Measurements from ENCODE around the gene STX4.

STX4 gene

DNA sequence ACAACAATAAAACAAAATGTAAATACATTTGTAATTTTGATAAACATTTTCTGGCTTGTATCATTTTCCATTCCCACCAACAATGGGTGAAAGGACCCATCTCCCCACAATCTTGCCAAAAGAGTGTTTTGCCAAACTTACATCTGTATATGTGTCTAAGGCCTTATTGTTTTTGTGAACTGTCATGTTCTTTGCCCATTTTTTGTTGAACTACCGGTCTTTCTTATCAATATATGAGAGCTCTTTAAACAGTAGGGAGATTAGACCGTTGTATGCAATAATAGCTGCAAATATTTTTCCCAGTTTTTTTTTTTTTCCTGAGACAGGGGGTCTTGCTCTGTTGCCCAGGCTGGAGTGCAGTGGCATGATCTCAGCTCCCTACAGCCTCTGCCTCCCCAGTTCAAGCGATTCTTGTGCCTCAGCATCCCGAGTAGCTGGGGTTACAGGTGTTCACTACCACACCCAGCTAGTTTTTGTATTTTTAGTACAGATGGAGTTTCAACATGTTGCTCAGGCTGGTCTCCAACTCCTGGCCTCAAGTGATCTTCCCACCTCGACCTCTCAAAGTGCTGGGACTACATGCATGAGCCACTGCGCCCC is 9.6 kb upstream of the STX4 start:
- H3K4me3 Mint-ChIP-seq, result no peak overlapping the region
- no peaks in the 10 kb centered on the region for H3K9me3 Mint-ChIP-seq
- H3K36me3 Mint-ChIP-seq (ENCODE audit: low read depth), result no peaks in the 10 kb centered on the region
- H3K27ac Mint-ChIP-seq, result no peak overlapping the region
- H3K27me3 Mint-ChIP-seq (ENCODE audit: low read depth), result no peaks in the 10 kb centered on the region
- H3K4me1 Mint-ChIP-seq (ENCODE audit: low read depth), result peaks cover 7% of the 10 kb centered on the region

DNA sequence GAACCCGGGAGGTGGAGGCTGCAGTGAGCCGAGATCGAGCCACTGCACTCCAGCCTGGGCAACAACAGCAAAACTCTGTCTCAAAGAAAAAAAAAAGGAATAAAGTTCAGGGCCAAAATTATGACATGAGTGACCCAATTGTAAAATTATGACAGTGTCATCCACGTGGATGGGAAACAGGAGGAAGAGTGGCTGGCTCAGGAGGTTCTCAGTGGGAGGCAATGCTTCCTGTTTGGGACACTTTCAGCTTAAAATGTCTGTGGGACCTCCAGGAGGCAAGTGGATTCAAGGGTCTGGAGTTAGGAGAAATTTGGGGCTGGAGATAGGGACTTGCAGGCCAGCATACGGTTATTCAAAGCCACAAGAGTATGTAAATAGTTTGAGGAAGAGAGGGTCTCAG is 8.0 kb upstream of the STX4 start:
- Mint-ChIP-seq H3K4me3 (no peak overlapping the region), H3K9me3 (no peaks in the 10 kb centered on the region), H3K4me1 (ENCODE audit: low read depth) (peaks cover 7% of the 10 kb centered on the region), H3K27ac (peak overlapping the region; percentile 76), H3K27me3 (ENCODE audit: low read depth) (no peaks in the 10 kb centered on the region), H3K36me3 (ENCODE audit: low read depth) (no peaks in the 10 kb centered on the region)

GRCh38 chr16:31029272-31029671 is 4.1 kb upstream of the STX4 start:
- Mint-ChIP-seq H3K4me1 (ENCODE audit: low read depth) (peaks cover 12% of the 10 kb centered on the region), H3K36me3 (ENCODE audit: low read depth) (peaks cover 4% of the 10 kb centered on the region), H3K27me3 (ENCODE audit: low read depth) (no peaks in the 10 kb centered on the region), H3K4me3 (no peak overlapping the region), H3K27ac (no peak overlapping the region), H3K9me3 (no peaks in the 10 kb centered on the region)

- Mint-ChIP-seq H3K36me3 (ENCODE audit: low read depth) (peaks cover 9% of the 10 kb centered on the region), H3K4me3 (no peak overlapping the region), H3K27me3 (ENCODE audit: low read depth) (no peaks in the 10 kb centered on the region), H3K27ac (no peak overlapping the region), H3K4me1 (ENCODE audit: low read depth) (peaks cover 14% of the 10 kb centered on the region), H3K9me3 (no peaks in the 10 kb centered on the region)
These were observed 2.1 kb upstream of the STX4 start for GRCh38 chr16:31031276-31031675.

DNA sequence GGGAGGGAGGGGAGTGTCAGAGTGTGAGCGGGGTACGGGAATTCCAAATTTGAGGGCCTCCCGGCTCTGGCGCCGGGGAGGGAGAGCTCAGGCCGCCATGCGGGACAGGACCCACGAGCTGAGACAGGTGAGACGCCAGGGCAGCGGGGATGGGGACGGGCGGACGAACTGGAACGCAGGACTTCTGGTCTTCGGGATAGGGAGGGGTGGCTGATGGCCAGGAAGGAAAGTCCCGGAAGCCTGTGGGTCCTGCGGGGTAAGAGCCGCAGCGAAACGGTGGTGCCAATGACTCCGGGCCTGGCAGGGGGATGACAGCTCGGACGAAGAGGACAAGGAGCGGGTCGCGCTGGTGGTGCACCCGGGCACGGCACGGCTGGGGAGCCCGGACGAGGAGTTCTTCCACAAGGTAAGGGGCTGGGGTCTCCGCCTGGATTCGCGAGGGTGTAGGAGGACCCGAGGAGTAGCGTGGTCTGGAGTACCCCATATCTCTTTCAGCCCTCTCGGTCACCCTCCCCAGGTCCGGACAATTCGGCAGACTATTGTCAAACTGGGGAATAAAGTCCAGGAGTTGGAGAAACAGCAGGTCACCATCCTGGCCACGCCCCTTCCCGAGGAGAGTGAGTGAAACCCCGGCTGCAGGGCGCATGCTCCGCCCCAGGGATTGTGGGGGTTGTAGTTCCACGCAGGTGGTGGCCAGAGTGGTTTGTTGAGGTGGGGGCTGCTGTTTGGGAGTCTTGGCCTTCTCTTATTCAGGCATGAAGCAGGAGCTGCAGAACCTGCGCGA is 543 bp downstream of the STX4 start:
- Mint-ChIP-seq H3K36me3 (ENCODE audit: low read depth) (peaks cover 17% of the 10 kb centered on the region), H3K9me3 (no peaks in the 10 kb centered on the region), H3K27ac (peak overlapping the region; percentile 87), H3K4me3 (peak overlapping the region; percentile 87), H3K4me1 (ENCODE audit: low read depth) (peaks cover 17% of the 10 kb centered on the region), H3K27me3 (ENCODE audit: low read depth) (no peaks in the 10 kb centered on the region)

GRCh38 chr16:31036691-31037090 is 3.3 kb downstream of the STX4 start:
- H3K27me3 Mint-ChIP-seq (ENCODE audit: low read depth), result no peaks in the 10 kb centered on the region
- no peak overlapping the region for H3K27ac Mint-ChIP-seq
- no peaks in the 10 kb centered on the region for H3K9me3 Mint-ChIP-seq
- H3K36me3 Mint-ChIP-seq (ENCODE audit: low read depth), result peaks cover 26% of the 10 kb centered on the region
- H3K4me3 Mint-ChIP-seq, result no peak overlapping the region
- H3K4me1 Mint-ChIP-seq (ENCODE audit: low read depth), result peaks cover 15% of the 10 kb centered on the region

- no peak overlapping the region for H3K4me3 Mint-ChIP-seq
- H3K27me3 Mint-ChIP-seq (ENCODE audit: low read depth), result no peaks in the 10 kb centered on the region
- no peaks in the 10 kb centered on the region for H3K9me3 Mint-ChIP-seq
- H3K4me1 Mint-ChIP-seq (ENCODE audit: low read depth), result peaks cover 6% of the 10 kb centered on the region
- H3K36me3 Mint-ChIP-seq (ENCODE audit: low read depth), result peaks cover 29% of the 10 kb centered on the region
- no peak overlapping the region for H3K27ac Mint-ChIP-seq
These were observed 5.6 kb downstream of the STX4 start for GRCh38 chr16:31038993-31039392.

DNA sequence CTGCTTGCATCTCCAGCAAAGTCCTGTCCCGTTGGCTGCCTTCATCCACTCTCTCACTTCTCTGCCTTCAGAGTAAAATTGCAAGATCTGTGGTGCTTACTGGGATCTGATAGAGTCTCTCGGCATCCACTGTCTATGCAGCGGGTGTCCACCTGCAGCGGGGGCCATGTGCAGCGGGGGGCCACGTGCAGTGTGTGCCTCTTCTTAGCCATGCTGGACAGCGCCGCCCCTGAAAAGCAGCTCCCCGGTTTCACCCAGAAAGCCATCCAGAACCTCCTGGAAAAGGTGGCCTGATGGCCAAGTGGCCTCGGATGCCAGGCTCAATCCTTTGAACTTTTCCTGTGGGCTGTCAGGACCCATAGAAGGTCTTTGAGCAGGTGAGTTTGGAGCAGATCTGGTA is 9.5 kb downstream of the STX4 start:
- H3K27ac Mint-ChIP-seq, result no peak overlapping the region
- peaks cover 21% of the 10 kb centered on the region for H3K36me3 Mint-ChIP-seq (ENCODE audit: low read depth)
- no peaks in the 10 kb centered on the region for H3K9me3 Mint-ChIP-seq
- no peaks in the 10 kb centered on the region for H3K4me1 Mint-ChIP-seq (ENCODE audit: low read depth)
- H3K27me3 Mint-ChIP-seq (ENCODE audit: low read depth), result no peaks in the 10 kb centered on the region
- no peak overlapping the region for H3K4me3 Mint-ChIP-seq

GRCh38 chr16:31043352-31043751 is 10.0 kb downstream of the STX4 start:
- H3K9me3 Mint-ChIP-seq, result no peaks in the 10 kb centered on the region
- no peak overlapping the region for H3K27ac Mint-ChIP-seq
- H3K4me1 Mint-ChIP-seq (ENCODE audit: low read depth), result no peaks in the 10 kb centered on the region
- H3K36me3 Mint-ChIP-seq (ENCODE audit: low read depth), result peaks cover 21% of the 10 kb centered on the region
- H3K4me3 Mint-ChIP-seq, result no peak overlapping the region
- H3K27me3 Mint-ChIP-seq (ENCODE audit: low read depth), result no peaks in the 10 kb centered on the region

- Mint-ChIP-seq H3K9me3 (no peaks in the 10 kb centered on the region), H3K27ac (no peak overlapping the region), H3K4me3 (no peak overlapping the region), H3K4me1 (ENCODE audit: low read depth) (no peaks in the 10 kb centered on the region), H3K36me3 (ENCODE audit: low read depth) (peaks cover 15% of the 10 kb centered on the region), H3K27me3 (ENCODE audit: low read depth) (no peaks in the 10 kb centered on the region)
These were observed 10.6 kb downstream of the STX4 start for GRCh38 chr16:31043898-31044481.

DNA sequence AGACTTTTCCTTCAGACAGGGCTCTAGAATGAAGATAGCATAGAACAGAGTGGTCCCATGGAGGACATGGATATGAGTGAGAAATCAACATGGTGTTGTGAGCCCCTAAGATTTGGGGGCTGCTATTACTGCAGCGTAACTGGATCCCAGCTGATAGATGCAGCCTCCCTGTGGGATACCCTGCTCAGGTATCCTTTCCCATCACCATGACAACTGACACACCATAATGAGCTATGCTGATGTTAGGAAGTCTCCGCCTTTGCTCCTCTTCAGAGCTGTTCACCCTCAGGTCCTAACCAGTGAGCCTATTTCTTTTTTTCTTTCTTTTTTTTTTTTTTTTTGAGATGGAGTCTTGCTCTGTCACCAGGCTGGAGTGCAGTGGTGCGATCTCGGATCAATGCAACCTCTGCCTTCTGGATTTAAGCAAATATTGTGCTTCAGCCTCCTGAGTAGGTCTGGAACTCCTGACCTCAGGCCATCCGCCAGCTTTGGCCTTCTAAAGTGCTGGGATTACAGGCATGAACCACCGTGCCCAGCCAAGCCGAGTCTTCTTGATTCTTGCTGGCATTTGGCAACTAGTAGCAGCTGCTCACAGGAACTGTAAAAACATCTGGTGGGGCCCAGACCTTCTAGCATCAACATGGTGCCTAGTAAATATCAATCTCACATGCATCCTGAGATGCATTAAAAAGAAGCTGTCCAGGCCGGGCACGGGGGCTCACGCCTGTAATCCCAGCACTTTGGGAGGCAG is 17.1 kb downstream of the STX4 start:
- H3K4me3 Mint-ChIP-seq, result no peak overlapping the region
- H3K27ac Mint-ChIP-seq, result no peak overlapping the region
- H3K36me3 Mint-ChIP-seq (ENCODE audit: low read depth), result peaks cover 1% of the 10 kb centered on the region
- H3K4me1 Mint-ChIP-seq (ENCODE audit: low read depth), result peaks cover 4% of the 10 kb centered on the region
- H3K27me3 Mint-ChIP-seq (ENCODE audit: low read depth), result no peaks in the 10 kb centered on the region
- H3K9me3 Mint-ChIP-seq, result no peaks in the 10 kb centered on the region

GRCh38 chr16:31052114-31052513 is 18.8 kb downstream of the STX4 start:
- Mint-ChIP-seq H3K27me3 (ENCODE audit: low read depth) (no peaks in the 10 kb centered on the region), H3K4me1 (ENCODE audit: low read depth) (peaks cover 4% of the 10 kb centered on the region), H3K4me3 (no peak overlapping the region), H3K27ac (peak overlapping the region; percentile 47), H3K9me3 (no peaks in the 10 kb centered on the region), H3K36me3 (ENCODE audit: low read depth) (peaks cover 4% of the 10 kb centered on the region)

- no peak overlapping the region for H3K27ac Mint-ChIP-seq
- no peak overlapping the region for H3K4me3 Mint-ChIP-seq
- H3K4me1 Mint-ChIP-seq (ENCODE audit: low read depth), result peaks cover 4% of the 10 kb centered on the region
- H3K27me3 Mint-ChIP-seq (ENCODE audit: low read depth), result no peaks in the 10 kb centered on the region
- no peaks in the 10 kb centered on the region for H3K9me3 Mint-ChIP-seq
- peaks cover 12% of the 10 kb centered on the region for H3K36me3 Mint-ChIP-seq (ENCODE audit: low read depth)
These were observed 22.3 kb downstream of the STX4 start for GRCh38 chr16:31055613-31056012.

DNA sequence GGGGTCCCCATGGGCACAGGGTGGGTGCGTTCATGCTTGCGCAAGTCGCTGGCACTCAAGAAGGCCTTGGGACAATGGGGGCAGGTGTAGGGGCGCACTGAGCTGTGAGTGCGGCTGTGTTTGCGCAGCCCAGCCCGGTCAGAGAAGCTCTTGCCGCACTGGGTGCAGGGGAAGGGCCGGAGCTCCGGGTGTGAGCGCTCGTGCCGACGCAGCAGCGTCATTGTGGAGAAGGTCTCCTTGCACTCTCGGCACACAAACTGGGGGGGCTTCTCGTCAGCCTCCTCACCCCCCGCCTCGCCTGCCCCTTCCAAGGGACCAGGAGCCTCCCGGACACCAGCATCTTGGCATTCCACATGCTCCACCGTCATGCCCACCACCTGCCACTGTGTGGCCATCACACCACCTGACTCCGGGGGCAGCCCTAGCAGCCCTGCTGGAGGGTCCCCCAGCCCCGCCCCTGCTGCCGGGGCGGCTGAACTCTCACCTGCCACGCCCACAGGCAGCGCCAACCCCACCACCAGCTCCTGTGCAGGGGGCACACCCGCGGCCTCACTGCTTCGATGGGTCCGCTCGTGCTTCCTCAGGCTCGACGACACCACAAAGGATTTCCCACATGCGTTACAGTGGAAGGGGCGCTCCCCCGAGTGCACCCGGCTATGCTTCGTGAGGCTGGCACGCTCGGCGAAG is 27.9 kb downstream of the STX4 start:
- H3K9me3 Mint-ChIP-seq, result no peaks in the 10 kb centered on the region
- H3K4me1 Mint-ChIP-seq (ENCODE audit: low read depth), result peaks cover 29% of the 10 kb centered on the region
- H3K36me3 Mint-ChIP-seq (ENCODE audit: low read depth), result peaks cover 22% of the 10 kb centered on the region
- no peaks in the 10 kb centered on the region for H3K27me3 Mint-ChIP-seq (ENCODE audit: low read depth)
- no peak overlapping the region for H3K4me3 Mint-ChIP-seq
- H3K27ac Mint-ChIP-seq, result no peak overlapping the region
